ENCODE data around the gene C1D. TPM values are rescaled to one million over a fixed set of nuclear protein-coding genes. Genes with fewer than 3 reads are reported as not detected.

C1D gene
- total and polyA plus RNA-seq, 2 of the 4 experiments (the other 2 are of a cell fraction), result 2.7 to 14.3 TPM

DNA sequence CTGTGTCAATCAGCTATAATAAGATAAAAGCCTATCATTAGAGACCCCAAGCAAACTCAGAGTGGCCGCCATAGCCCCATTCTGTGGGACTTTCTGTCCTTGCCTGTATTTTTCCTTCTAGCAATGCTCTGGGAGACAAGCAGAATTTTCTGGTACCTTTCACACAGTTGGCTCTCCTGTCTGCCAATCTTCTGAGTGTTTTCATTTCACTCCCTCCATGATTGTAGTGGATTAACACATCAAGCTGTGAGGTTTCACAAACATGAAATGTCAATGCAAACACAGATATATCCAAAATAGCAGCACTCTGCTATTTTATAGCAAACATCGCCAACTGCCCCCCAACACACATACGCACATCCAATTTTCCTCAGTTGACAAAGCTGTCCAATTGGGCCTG lies 64.9 kb downstream of the C1D start:
- in situ Hi-C loops (cut with MboI; ENCODE audit: low sequenced_read_pairs), result no loop called here
- CTCF ChIA-PET, result interaction anchor here (0.6 to 0.7 kb wide), 3 partner anchors 14 to 158 kb away, joined by 3 read pairs; no protein-coding TSS in a partner anchor
- BruUV-seq (replicated peaks), result no TSS peak

More for the DNA sequence above, 64.9 kb downstream of the C1D start:
- Histone ChIP-seq H3K9me1 (ENCODE audit: insufficient read depth, low read length) (peaks cover 6% of the 10 kb centered on the region; the same call in 1 of the 2 replicates), H3K27me3 (ENCODE audit: control insufficient read depth, insufficient read depth, low read length) (no peaks in the 10 kb centered on the region), H2AK5ac (ENCODE audit: low read depth, low read length) (peak overlapping the region; percentile 11; the same call in 1 of the 2 replicates), H2BK20ac (ENCODE audit: low read depth, low read length) (0 out of 2 replicates have a peak overlapping the region, but pooled peaks have one; percentile 5), H2BK5ac (ENCODE audit: low read depth, low read length, poor library complexity, severe bottlenecking) (no peak overlapping the region), H2BK15ac (ENCODE audit: low read depth, low read length) (peak overlapping the region; percentile 65; the same call in 1 of the 3 replicates), H3K4me3 (ENCODE audit: insufficient read depth, low read depth, low read length) (no peak overlapping the region), H4K20me1 (ENCODE audit: insufficient read depth, low read length) (no peaks in the 10 kb centered on the region), H3K27ac (ENCODE audit: insufficient read depth, low read length) (no peak overlapping the region), H3K4me2 (ENCODE audit: low read depth, low read length) (no peak overlapping the region), H4K91ac (ENCODE audit: insufficient read depth, low read depth, low read length) (no peak overlapping the region), H3K56ac (ENCODE audit: extremely low read depth, insufficient read depth, low read length) (no peak overlapping the region), H3K79me1 (ENCODE audit: low read depth in 1 of 2, low read length in 2 of 2) (no peaks in the 10 kb centered on the region), H3K4ac (ENCODE audit: low read depth, low read length) (peak overlapping the region; percentile 5; the same call in 1 of the 2 replicates), H4K5ac (ENCODE audit: low read depth, low read length) (no peak overlapping the region), H3K18ac (ENCODE audit: low read depth, low read length) (no peak overlapping the region), H4K8ac (ENCODE audit: low read depth in 2 of 2, low read length in 2 of 2) (no peak overlapping the region), H3K23ac (ENCODE audit: low read depth, low read length) (no peak overlapping the region), H3K9me3 (ENCODE audit: control insufficient read depth, insufficient read depth, low read length) (no peaks in the 10 kb centered on the region), H3K14ac (replicated peaks; ENCODE audit: low read depth, low read length) (0 out of 2 replicates have a peak overlapping the region, but pooled peaks have one; percentile 22), H3K4me1 (ENCODE audit: control insufficient read depth, insufficient read depth, low read length) (peaks cover 2% of the 10 kb centered on the region; the same call in 1 of the 2 replicates), H2AFZ (replicated peaks; ENCODE audit: low read length, poor library complexity) (no peak overlapping the region), H2AK9ac (replicated peaks; ENCODE audit: low read depth, low read length, poor library complexity) (no peak overlapping the region), H3K9ac (ENCODE audit: low read depth, low read length) (no peak overlapping the region), H3K36me3 (ENCODE audit: control insufficient read depth, insufficient read depth, low read length) (no peaks in the 10 kb centered on the region), H2BK120ac (ENCODE audit: low read depth, low read length) (peak overlapping the region; percentile 42; the same call in 1 of the 2 replicates)
- intact Hi-C loops (cut with micrococcal nuclease), result no loop called here
- POLR2A ChIA-PET (ENCODE audit: unreplicated experiment), result no interaction called here
- TF ChIP-seq USF2 (IDR thresholded peaks at IDR 0.05; ENCODE audit: low read depth, low read length), result no peak
- TF ChIP-seq RCOR1 (IDR thresholded peaks at IDR 0.05; ENCODE audit: insufficient replicate concordance, low read length), result no peak
- no peak for TF ChIP-seq MXI1 (IDR thresholded peaks at IDR 0.05; ENCODE audit: borderline replicate concordance, low read depth, low read length)
- no peak for TF ChIP-seq MAFK (IDR thresholded peaks at IDR 0.05; ENCODE audit: low read depth, low read length)
- TF ChIP-seq RFX5 (IDR thresholded peaks at IDR 0.05; ENCODE audit: low read depth, low read length), result no peak
- TF ChIP-seq CEBPB (IDR thresholded peaks at IDR 0.05; ENCODE audit: low read depth, low read length), result no peak
- no peak for TF ChIP-seq NFE2L2 (IDR thresholded peaks at IDR 0.05; ENCODE audit: low read depth, low read length)
- TF ChIP-seq CHD1 (IDR thresholded peaks at IDR 0.05; ENCODE audit: low read depth, low read length), result no peak
- ATAC-seq (ENCODE audit: low read depth), result no peak
- WGBS, 2 experiments (ENCODE audit: extremely low coverage in 2 of 2, insufficient read length in 1 of 2), result 100% methylated on average over 1 of the region's 3 CpGs; no CpG with 5 or more reads in 1 of the 2 experiments
- peak; percentile 6 for DNase-seq
- dilution Hi-C loops (cut with HindIII; ENCODE audit: low sequenced_read_pairs, unreplicated experiment), result no loop called here
